Brain pericyte (primary cell): ENCODE data around the gene ZNF500.
A peak's percentile ranks its signal among the peaks of the same experiment; 100 is the strongest.

Source experiments
- DNase-seq: peaks from one replicate; pipeline ENCODE4 v3.0.0-alpha.2; 2012; ENCODE audit warnings: low read depth, low spot score

Gene ZNF500

GRCh38 chr16:4766875-4767628 is at the start of gene ZNF500:
Gene ZNF500 (minus strand): TSS chr16:4767162. CDS start chr16:4765978, 1,184 bp downstream.
- peak; percentile 88 for DNase-seq

- no peak for DNase-seq
Observed at GRCh38 chr16:4814542-4815173, 47.7 kb upstream of the ZNF500 start.

GRCh38 chr16:4814046-4814445 is 47.1 kb upstream of the ZNF500 start:
- no peak for DNase-seq

- DNase-seq = no peak
Observed at GRCh38 chr16:4813251-4814003, 46.5 kb upstream of the ZNF500 start.

- DNase-seq = no peak
Observed at GRCh38 chr16:4811773-4812172, 44.8 kb upstream of the ZNF500 start.

GRCh38 chr16:4811242-4811641 is 44.3 kb upstream of the ZNF500 start:
- no peak for DNase-seq

GRCh38 chr16:4806280-4806679 is 39.3 kb upstream of the ZNF500 start:
- no peak for DNase-seq

- no peak for DNase-seq
Observed at GRCh38 chr16:4805231-4805630, 38.3 kb upstream of the ZNF500 start.

- DNase-seq = no peak
Observed at GRCh38 chr16:4803898-4804762, 37.2 kb upstream of the ZNF500 start.

- no peak for DNase-seq
Observed at GRCh38 chr16:4803401-4803844, 36.5 kb upstream of the ZNF500 start.

GRCh38 chr16:4802659-4803287 is 35.8 kb upstream of the ZNF500 start:
- DNase-seq = peak; percentile 77

GRCh38 chr16:4801962-4802658 is 35.1 kb upstream of the ZNF500 start, which contains the start of gene ROGDI:
Gene ROGDI (minus strand): TSS chr16:4802633. CDS start chr16:4802571, 62 bp downstream.
- no peak for DNase-seq

GRCh38 chr16:4801051-4801961 is 34.3 kb upstream of the ZNF500 start:
- no peak for DNase-seq

- DNase-seq = no peak
Observed at GRCh38 chr16:4800290-4801041, 33.5 kb upstream of the ZNF500 start.

GRCh38 chr16:4799171-4799855 is 32.4 kb upstream of the ZNF500 start:
- DNase-seq = no peak

GRCh38 chr16:4798456-4798855 is 31.5 kb upstream of the ZNF500 start:
- no peak for DNase-seq

GRCh38 chr16:4797805-4798252 is 30.9 kb upstream of the ZNF500 start:
- no peak for DNase-seq
